Type B pancreatic cell (in vitro differentiated cells): ENCODE measurements around the gene RUNX2. TPM values are rescaled to one million over a fixed set of nuclear protein-coding genes. Genes with fewer than 3 reads are reported as not detected.

Experiments used
- DNase-seq: peaks from one replicate; pipeline ENCODE4 v3.0.0; 2021; ENCODE audit warnings: mixed read lengths; ENCODE audit not compliant: unreplicated experiment; ENCODE audit errors: extremely low spot score
- H3K27ac Mint-ChIP-seq: 2 replicates; pipeline ENCODE4 v1.8.0; 2021; ENCODE audit warnings: mild to moderate bottlenecking, mixed read lengths
- H3K27me3 Mint-ChIP-seq: 2 replicates; pipeline ENCODE4 v1.8.0; 2021; ENCODE audit warnings: mixed read lengths
- H3K36me3 Mint-ChIP-seq: 2 replicates; pipeline ENCODE4 v1.8.0; 2021; ENCODE audit warnings: mixed read lengths
- H3K4me1 Mint-ChIP-seq: one replicate; pipeline ENCODE4 v1.8.0; 2021; ENCODE audit warnings: mixed read lengths; ENCODE audit not compliant: unreplicated experiment
- H3K4me3 Mint-ChIP-seq: 2 replicates; pipeline ENCODE4 v1.8.0; 2021; ENCODE audit warnings: mild to moderate bottlenecking, mixed read lengths
- H3K9me3 Mint-ChIP-seq: 2 replicates; pipeline ENCODE4 v1.8.0; 2021; ENCODE audit warnings: mixed read lengths
- total RNA-seq: library from RNA; stranded (reverse); gene quantifications from 2 replicates; pipeline ENCODE4 v1.2.1, GENCODE V29; 2021; ENCODE audit warnings: low replicate concordance
- TF ChIP-seq, protein P1 (sequence below): fragments of 200-600 bp; sonication (generic); conservative IDR thresholded peaks from 2 replicates; pipeline ENCODE4 v1.5.0; 2021; ENCODE audit warnings: antibody characterized with exemption, mild to moderate bottlenecking

The RUNX2 gene
- total RNA-seq, 1 donor from 2014 or later: 6.0 TPM

DNA sequence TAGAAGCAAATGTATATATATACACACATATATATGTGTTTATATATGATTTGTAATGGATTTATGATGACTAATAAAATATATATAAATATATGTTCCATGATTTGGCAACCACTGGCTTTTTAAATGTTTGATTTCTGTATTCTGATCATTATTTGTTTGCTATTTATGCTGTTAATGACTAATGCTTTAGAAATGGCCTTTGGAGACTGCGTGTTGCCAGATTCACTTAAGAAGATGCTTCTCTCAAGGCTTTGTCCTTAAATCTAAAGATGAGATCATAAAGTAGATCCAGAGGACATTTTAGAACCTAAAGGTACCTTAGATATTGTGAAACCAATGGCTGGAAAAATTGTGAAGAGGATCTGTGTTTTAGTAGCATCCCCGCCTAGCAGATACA is 165.6 kb downstream of the RUNX2 start:
- no peaks in the 10 kb centered on the region for H3K36me3 Mint-ChIP-seq
- H3K4me3 Mint-ChIP-seq: no peak overlapping the region
- DNase-seq: no peak
- peaks cover 15% of the 10 kb centered on the region for H3K4me1 Mint-ChIP-seq
- H3K27ac Mint-ChIP-seq: no peak overlapping the region
- TF ChIP-seq, protein P1, sequence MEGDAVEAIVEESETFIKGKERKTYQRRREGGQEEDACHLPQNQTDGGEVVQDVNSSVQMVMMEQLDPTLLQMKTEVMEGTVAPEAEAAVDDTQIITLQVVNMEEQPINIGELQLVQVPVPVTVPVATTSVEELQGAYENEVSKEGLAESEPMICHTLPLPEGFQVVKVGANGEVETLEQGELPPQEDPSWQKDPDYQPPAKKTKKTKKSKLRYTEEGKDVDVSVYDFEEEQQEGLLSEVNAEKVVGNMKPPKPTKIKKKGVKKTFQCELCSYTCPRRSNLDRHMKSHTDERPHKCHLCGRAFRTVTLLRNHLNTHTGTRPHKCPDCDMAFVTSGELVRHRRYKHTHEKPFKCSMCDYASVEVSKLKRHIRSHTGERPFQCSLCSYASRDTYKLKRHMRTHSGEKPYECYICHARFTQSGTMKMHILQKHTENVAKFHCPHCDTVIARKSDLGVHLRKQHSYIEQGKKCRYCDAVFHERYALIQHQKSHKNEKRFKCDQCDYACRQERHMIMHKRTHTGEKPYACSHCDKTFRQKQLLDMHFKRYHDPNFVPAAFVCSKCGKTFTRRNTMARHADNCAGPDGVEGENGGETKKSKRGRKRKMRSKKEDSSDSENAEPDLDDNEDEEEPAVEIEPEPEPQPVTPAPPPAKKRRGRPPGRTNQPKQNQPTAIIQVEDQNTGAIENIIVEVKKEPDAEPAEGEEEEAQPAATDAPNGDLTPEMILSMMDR: no peak
- H3K9me3 Mint-ChIP-seq: no peaks in the 10 kb centered on the region
- H3K27me3 Mint-ChIP-seq: peaks cover 8% of the 10 kb centered on the region

- Mint-ChIP-seq H3K36me3 (no peaks in the 10 kb centered on the region), H3K9me3 (no peaks in the 10 kb centered on the region), H3K4me3 (no peak overlapping the region), H3K27ac (no peak overlapping the region), H3K4me1 (peaks cover 16% of the 10 kb centered on the region), H3K27me3 (peaks cover 7% of the 10 kb centered on the region)
- TF ChIP-seq, protein P1: no peak
- DNase-seq: no peak
Observed at GRCh38 chr6:45494416-45495135, 166.4 kb downstream of the RUNX2 start.

DNA sequence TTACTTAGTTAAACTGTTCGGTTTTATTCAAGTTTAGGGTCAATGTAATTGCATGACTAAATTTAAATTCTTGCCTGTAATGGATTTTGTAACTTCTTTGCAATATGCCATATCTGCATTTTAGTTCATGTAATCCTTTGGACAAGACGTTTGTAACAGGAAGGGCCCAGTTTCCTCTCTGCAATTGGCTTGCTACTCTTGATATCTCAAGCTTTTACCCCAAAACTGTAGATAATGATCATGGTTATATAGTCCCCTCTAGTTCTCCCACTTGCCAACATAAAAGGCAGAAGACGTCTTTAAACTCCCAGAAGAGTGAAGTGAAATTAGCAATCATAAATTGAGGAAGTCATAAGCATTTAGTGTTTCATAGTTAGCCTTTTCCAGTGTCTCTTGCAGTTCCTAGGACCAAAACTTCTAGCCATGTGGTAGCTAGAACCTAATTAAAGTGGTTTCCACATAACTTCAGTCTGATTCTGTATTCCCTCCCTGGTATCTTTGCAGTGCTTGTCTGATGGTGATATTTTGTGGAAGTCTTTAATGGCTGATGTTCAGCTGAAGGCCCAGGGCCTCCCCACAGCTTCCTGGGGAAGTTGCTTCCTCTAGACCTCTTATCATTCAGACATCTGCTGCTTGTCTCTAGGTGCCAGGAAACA is 167.4 kb downstream of the RUNX2 start:
- Mint-ChIP-seq H3K36me3 (no peaks in the 10 kb centered on the region), H3K27me3 (peaks cover 10% of the 10 kb centered on the region), H3K4me1 (peaks cover 11% of the 10 kb centered on the region), H3K4me3 (no peak overlapping the region), H3K9me3 (no peaks in the 10 kb centered on the region), H3K27ac (no peak overlapping the region)
- DNase-seq: no peak
- TF ChIP-seq, protein P1: no peak

- Mint-ChIP-seq H3K4me3 (no peak overlapping the region), H3K27me3 (peaks cover 7% of the 10 kb centered on the region), H3K4me1 (peaks cover 6% of the 10 kb centered on the region)
Observed at GRCh38 chr6:45496085-45496433, 167.9 kb downstream of the RUNX2 start.

DNA sequence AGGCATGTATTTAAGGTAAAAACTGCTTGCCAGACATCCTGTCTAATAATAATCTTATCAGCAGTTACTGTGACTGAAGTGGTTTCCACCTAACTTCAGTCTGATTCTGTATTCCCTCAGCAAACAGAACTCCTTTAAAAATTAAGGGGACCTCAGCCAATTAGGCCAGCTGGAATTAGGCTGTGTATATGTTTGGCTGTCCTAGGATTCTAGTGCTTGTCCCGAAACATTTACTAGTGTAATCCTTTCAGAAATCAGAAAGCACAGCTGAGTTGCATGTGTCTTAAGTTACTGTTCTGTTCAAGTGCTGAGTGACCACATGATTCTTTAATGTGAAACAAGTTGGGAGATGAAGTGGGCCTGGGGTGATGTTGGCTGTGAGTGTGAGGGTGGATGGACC is 170.5 kb downstream of the RUNX2 start:
- Mint-ChIP-seq H3K36me3 (no peaks in the 10 kb centered on the region), H3K9me3 (peaks cover 8% of the 10 kb centered on the region), H3K27ac (no peak overlapping the region), H3K4me1 (peaks cover 16% of the 10 kb centered on the region), H3K27me3 (peaks cover 10% of the 10 kb centered on the region), H3K4me3 (no peak overlapping the region)
- no peak for DNase-seq
- TF ChIP-seq, protein P1: no peak

More at GRCh38 chr6:45496085-45496433, 167.9 kb downstream of the RUNX2 start:
- Mint-ChIP-seq H3K36me3 (no peaks in the 10 kb centered on the region), H3K27ac (no peak overlapping the region), H3K9me3 (peaks cover under 1% of the 10 kb centered on the region)
- TF ChIP-seq, protein P1: no peak
- DNase-seq: no peak
